ENCODE data around the gene KLHL3. TPM values are rescaled to one million over a fixed set of nuclear protein-coding genes. Genes with fewer than 3 reads are reported as not detected.
"Not testable (repeated sequence)": the region's sequence is repeated elsewhere in the genome, so short reads cannot be mapped to it uniquely, and the experiment has no call there.

KLHL3 gene
- total RNA-seq = 10 to 100 TPM; 10.6 to 12.5 TPM
- 10 to 100 TPM in 1 of 2 donors, 1 to 10 TPM in 1; 8.9 to 12.6 TPM for polyA plus RNA-seq (ENCODE audit: insufficient read length in 2 of 2)
- long read RNA-seq, donor 1, full-length matches to known transcripts = 2 of 2 reads
- long read RNA-seq, donor 1, partial matches to known transcripts = 0 of 2 reads
- long read RNA-seq, donor 1, other reads (novel, unspliced or antisense) = 0 of 2 reads
- long read RNA-seq, donor 2 = 0 reads
- long read RNA-seq, donor 3 = 0 reads
- long read RNA-seq, donor 4, partial matches to known transcripts = 0 of 1 reads
- long read RNA-seq, donor 4, other reads (novel, unspliced or antisense) = 0 of 1 reads

GRCh38 chr5:137735555-137736284 lies at the start of gene KLHL3:
TSS of gene KLHL3 (minus strand) at chr5:137736089. CDS start at chr5:137735646, 443 bp downstream.
- peak within 1 kb of the TSS; percentile 57 for H3K4me3 ChIP-seq (ENCODE audit: low read depth, low read length)
- WGBS (ENCODE audit: insufficient coverage) = 0% methylated on average over 12 of the region's 12 CpGs
- peak within 1 kb of the TSS; percentile 77 for H3K27ac ChIP-seq (ENCODE audit: low read depth, low read length)
- no peaks in the 10 kb centered on the region for H3K27me3 ChIP-seq (ENCODE audit: control insufficient read depth, insufficient read depth, low read length)
- H3K9me3 ChIP-seq (ENCODE audit: control insufficient read depth, insufficient read depth, low read length) = no peaks in the 10 kb centered on the region
- H3K4me1 ChIP-seq (ENCODE audit: control insufficient read depth, insufficient read depth, low read length) = peaks cover 17% of the 10 kb centered on the region
- H3K36me3 ChIP-seq (ENCODE audit: control insufficient read depth, insufficient read depth, low read length) = no peaks in the 10 kb centered on the region
- DNase-seq (ENCODE audit: low read depth in 4 of 6, low spot score in 6 of 6) = peak in 4 of 6 donors; percentile 36 to 89 (median 64)

- Histone ChIP-seq H3K9me3 (ENCODE audit: control insufficient read depth, insufficient read depth, low read length) (no peaks in the 10 kb centered on the region), H3K36me3 (ENCODE audit: control insufficient read depth, insufficient read depth, low read length) (no peaks in the 10 kb centered on the region), H3K27me3 (ENCODE audit: control insufficient read depth, insufficient read depth, low read length) (no peaks in the 10 kb centered on the region), H3K27ac (ENCODE audit: low read depth, low read length) (no peak overlapping the region), H3K4me3 (ENCODE audit: low read depth, low read length) (no peak overlapping the region), H3K4me1 (ENCODE audit: control insufficient read depth, insufficient read depth, low read length) (no peaks in the 10 kb centered on the region)
- no peak for DNase-seq (ENCODE audit: low read depth in 4 of 6, low spot score in 6 of 6)
- 62% methylated on average over 4 of the region's 4 CpGs for WGBS (ENCODE audit: insufficient coverage)
Measured at GRCh38 chr5:137782984-137783536, 47.2 kb upstream of the KLHL3 start.

- no peaks in the 10 kb centered on the region for H3K9me3 ChIP-seq (ENCODE audit: control insufficient read depth, insufficient read depth, low read length)
- DNase-seq (ENCODE audit: low read depth in 4 of 6, low spot score in 6 of 6) = no peak
- 80% methylated on average over 1 of the region's 2 CpGs for WGBS (ENCODE audit: insufficient coverage)
- H3K4me3 ChIP-seq (ENCODE audit: low read depth, low read length) = no peak overlapping the region
- no peaks in the 10 kb centered on the region for H3K27me3 ChIP-seq (ENCODE audit: control insufficient read depth, insufficient read depth, low read length)
- H3K27ac ChIP-seq (ENCODE audit: low read depth, low read length) = no peak overlapping the region
- no peaks in the 10 kb centered on the region for H3K4me1 ChIP-seq (ENCODE audit: control insufficient read depth, insufficient read depth, low read length)
- no peaks in the 10 kb centered on the region for H3K36me3 ChIP-seq (ENCODE audit: control insufficient read depth, insufficient read depth, low read length)
Measured at GRCh38 chr5:137782055-137782454, 46.2 kb upstream of the KLHL3 start.

- WGBS (ENCODE audit: insufficient coverage) = no CpG with 5 or more reads among the region's 2 CpGs
- Histone ChIP-seq H3K4me1 (ENCODE audit: control insufficient read depth, insufficient read depth, low read length) (no peaks in the 10 kb centered on the region), H3K36me3 (ENCODE audit: control insufficient read depth, insufficient read depth, low read length) (no peaks in the 10 kb centered on the region), H3K4me3 (ENCODE audit: low read depth, low read length) (no peak overlapping the region), H3K27ac (ENCODE audit: low read depth, low read length) (no peak overlapping the region), H3K9me3 (ENCODE audit: control insufficient read depth, insufficient read depth, low read length) (no peaks in the 10 kb centered on the region), H3K27me3 (ENCODE audit: control insufficient read depth, insufficient read depth, low read length) (no peaks in the 10 kb centered on the region)
- DNase-seq (ENCODE audit: low read depth in 4 of 6, low spot score in 6 of 6) = peak; percentile 5 to 86 (median 46)
Measured at GRCh38 chr5:137778772-137779564, 43.1 kb upstream of the KLHL3 start.

- 94% methylated on average over 3 of the region's 5 CpGs for WGBS (ENCODE audit: insufficient coverage)
- not testable (repeated sequence) for H3K36me3 ChIP-seq (ENCODE audit: control insufficient read depth, insufficient read depth, low read length); H3K27ac ChIP-seq (ENCODE audit: low read depth, low read length); DNase-seq (ENCODE audit: low read depth in 4 of 6, low spot score in 6 of 6); H3K4me1 ChIP-seq (ENCODE audit: control insufficient read depth, insufficient read depth, low read length); H3K4me3 ChIP-seq (ENCODE audit: low read depth, low read length); H3K27me3 ChIP-seq (ENCODE audit: control insufficient read depth, insufficient read depth, low read length); H3K9me3 ChIP-seq (ENCODE audit: control insufficient read depth, insufficient read depth, low read length)
Measured at GRCh38 chr5:137767937-137768336, 32.0 kb upstream of the KLHL3 start.

- no peaks in the 10 kb centered on the region for H3K4me1 ChIP-seq (ENCODE audit: control insufficient read depth, insufficient read depth, low read length)
- H3K36me3 ChIP-seq (ENCODE audit: control insufficient read depth, insufficient read depth, low read length) = no peaks in the 10 kb centered on the region
- DNase-seq (ENCODE audit: low read depth in 4 of 6, low spot score in 6 of 6) = no peak
- no peak overlapping the region for H3K4me3 ChIP-seq (ENCODE audit: low read depth, low read length)
- no peaks in the 10 kb centered on the region for H3K27me3 ChIP-seq (ENCODE audit: control insufficient read depth, insufficient read depth, low read length)
- WGBS (ENCODE audit: insufficient coverage) = 83% methylated on average over 1 of the region's 3 CpGs
- H3K9me3 ChIP-seq (ENCODE audit: control insufficient read depth, insufficient read depth, low read length) = no peaks in the 10 kb centered on the region
- no peak overlapping the region for H3K27ac ChIP-seq (ENCODE audit: low read depth, low read length)
Measured at GRCh38 chr5:137761566-137761965, 25.7 kb upstream of the KLHL3 start.

- H3K27me3 ChIP-seq (ENCODE audit: control insufficient read depth, insufficient read depth, low read length) = no peaks in the 10 kb centered on the region
- no peak for DNase-seq (ENCODE audit: low read depth in 4 of 6, low spot score in 6 of 6)
- no peaks in the 10 kb centered on the region for H3K36me3 ChIP-seq (ENCODE audit: control insufficient read depth, insufficient read depth, low read length)
- WGBS (ENCODE audit: insufficient coverage) = 93% methylated on average over 4 of the region's 7 CpGs
- no peaks in the 10 kb centered on the region for H3K9me3 ChIP-seq (ENCODE audit: control insufficient read depth, insufficient read depth, low read length)
- H3K4me3 ChIP-seq (ENCODE audit: low read depth, low read length) = no peak overlapping the region
- H3K27ac ChIP-seq (ENCODE audit: low read depth, low read length) = no peak overlapping the region
- no peaks in the 10 kb centered on the region for H3K4me1 ChIP-seq (ENCODE audit: control insufficient read depth, insufficient read depth, low read length)
Measured at GRCh38 chr5:137760719-137761516, 25.0 kb upstream of the KLHL3 start.

GRCh38 chr5:137760294-137760693 lies 24.4 kb upstream of the KLHL3 start:
- no peak overlapping the region for H3K4me3 ChIP-seq (ENCODE audit: low read depth, low read length)
- no peaks in the 10 kb centered on the region for H3K27me3 ChIP-seq (ENCODE audit: control insufficient read depth, insufficient read depth, low read length)
- H3K4me1 ChIP-seq (ENCODE audit: control insufficient read depth, insufficient read depth, low read length) = peaks cover 2% of the 10 kb centered on the region
- H3K9me3 ChIP-seq (ENCODE audit: control insufficient read depth, insufficient read depth, low read length) = no peaks in the 10 kb centered on the region
- no peak for DNase-seq (ENCODE audit: low read depth in 4 of 6, low spot score in 6 of 6)
- WGBS (ENCODE audit: insufficient coverage) = 94% methylated on average over 3 of the region's 4 CpGs
- no peak overlapping the region for H3K27ac ChIP-seq (ENCODE audit: low read depth, low read length)
- no peaks in the 10 kb centered on the region for H3K36me3 ChIP-seq (ENCODE audit: control insufficient read depth, insufficient read depth, low read length)

Measured in spinal cord (tissue), 10 donors.